H7 (cell line): ENCODE data around the gene RBM33. TPM values are rescaled to one million over a fixed set of nuclear protein-coding genes. Genes with fewer than 3 reads are reported as not detected.
A peak's percentile ranks its signal among the peaks of the same experiment; 100 is the strongest.

ENCODE experiments used
- DNase-seq: peaks from one replicate; pipeline ENCODE4 v3.0.0; 2012
- H3K27me3 ChIP-seq: 2 replicates; pipeline ENCODE4 v1.6.0; 2011; ENCODE audit warnings: mild to moderate bottlenecking, low read length; ENCODE audit not compliant: control insufficient read depth, insufficient read depth
- H3K36me3 ChIP-seq: replicated peaks from 2 replicates; pipeline ENCODE4 v1.5.1; 2011; ENCODE audit warnings: low read length; ENCODE audit not compliant: control insufficient read depth, insufficient read depth
- H3K4me3 ChIP-seq: 2 replicates; pipeline ENCODE4 v1.5.1; 2011; ENCODE audit warnings: low read depth, mild to moderate bottlenecking, control low read depth, low read length, moderate library complexity; ENCODE audit not compliant: insufficient read depth
- total RNA-seq: library from RNA; depleted of rRNA; stranded (reverse); fragments of >200 nt; shearing (Covaris generic); gene quantifications from 2 replicates; pipeline ENCODE4 v1.2.3, GENCODE V29; 2014

Gene RBM33
- total RNA-seq, 1 experiment from 2014 or later, result 15.4 TPM

DNA sequence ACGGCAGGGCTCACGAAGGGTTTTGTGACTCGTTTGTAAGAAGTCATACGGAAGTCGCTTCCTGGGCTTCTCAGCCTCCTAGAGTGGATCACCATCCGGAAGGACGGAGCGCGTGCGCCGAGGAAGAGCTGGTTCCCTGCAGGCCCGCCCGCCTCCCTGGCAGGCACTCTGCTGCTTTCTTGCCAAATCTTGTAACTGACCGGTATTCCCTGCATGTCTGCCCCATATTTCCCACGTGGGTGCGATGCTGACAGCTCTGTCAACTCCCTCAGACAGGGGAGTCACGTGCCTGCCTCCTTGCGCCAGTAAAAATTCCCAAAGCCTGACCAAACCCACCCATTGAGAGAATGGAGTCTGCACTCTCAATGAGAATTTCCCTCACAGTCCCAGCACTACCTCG, 155.1 kb downstream of the RBM33 start:
- Histone ChIP-seq H3K27me3 (peaks cover 62% of the 10 kb centered on the region), H3K4me3 (no peak overlapping the region), H3K36me3 (no peaks in the 10 kb centered on the region)
- DNase-seq, result no peak

DNA sequence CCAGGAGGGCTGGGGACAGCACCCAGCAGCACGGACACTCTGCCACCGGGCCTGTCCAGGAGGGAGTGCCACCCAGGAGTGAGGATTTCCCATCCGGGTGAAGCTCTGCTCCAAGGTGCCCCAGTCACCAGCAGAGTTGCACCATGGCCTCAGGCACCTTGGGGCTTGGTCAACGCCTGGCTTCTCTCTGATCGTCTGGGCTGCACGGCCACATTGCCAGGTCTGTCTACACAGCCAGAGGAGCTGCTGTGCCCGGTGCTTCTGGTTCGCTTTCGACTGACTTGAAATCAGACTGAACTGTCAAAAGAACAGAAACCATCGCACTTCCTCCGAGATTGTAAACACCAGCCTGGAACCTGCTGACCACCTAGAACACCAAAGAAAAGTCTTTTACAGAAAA, 155.8 kb downstream of the RBM33 start:
- no peak for DNase-seq

DNA sequence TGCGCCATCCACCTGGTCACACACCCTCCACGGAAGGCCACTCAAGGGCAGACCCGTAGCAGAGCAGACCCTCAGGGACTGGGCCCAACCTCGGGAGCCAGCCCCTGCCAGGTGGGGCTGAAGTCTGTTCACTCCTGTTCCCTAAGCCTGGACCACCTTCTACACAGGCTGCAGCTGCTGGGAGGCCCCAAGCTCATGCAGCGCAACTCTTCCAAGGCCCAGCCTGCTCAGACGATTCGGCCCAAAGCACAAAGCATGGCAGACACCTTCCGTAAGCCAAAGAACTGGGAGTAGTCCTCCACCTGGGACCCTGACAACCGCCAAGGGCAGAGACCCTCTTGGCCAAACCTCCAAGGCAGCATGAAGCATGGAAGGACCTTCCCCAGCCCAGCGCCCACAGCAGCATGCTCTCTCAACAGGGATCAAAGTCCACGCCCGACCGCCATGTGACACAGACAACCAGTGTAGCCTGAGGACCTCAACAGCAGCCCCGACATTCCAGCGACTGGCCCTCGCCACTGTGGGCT, 156.3 kb downstream of the RBM33 start:
- no peak overlapping the region for H3K4me3 ChIP-seq
- DNase-seq, result no peak
- H3K36me3 ChIP-seq, result no peaks in the 10 kb centered on the region
- peaks cover 69% of the 10 kb centered on the region for H3K27me3 ChIP-seq

More for the DNA sequence above, 155.8 kb downstream of the RBM33 start:
- no peak overlapping the region for H3K4me3 ChIP-seq
- peaks cover 64% of the 10 kb centered on the region for H3K27me3 ChIP-seq
- H3K36me3 ChIP-seq, result no peaks in the 10 kb centered on the region

DNA sequence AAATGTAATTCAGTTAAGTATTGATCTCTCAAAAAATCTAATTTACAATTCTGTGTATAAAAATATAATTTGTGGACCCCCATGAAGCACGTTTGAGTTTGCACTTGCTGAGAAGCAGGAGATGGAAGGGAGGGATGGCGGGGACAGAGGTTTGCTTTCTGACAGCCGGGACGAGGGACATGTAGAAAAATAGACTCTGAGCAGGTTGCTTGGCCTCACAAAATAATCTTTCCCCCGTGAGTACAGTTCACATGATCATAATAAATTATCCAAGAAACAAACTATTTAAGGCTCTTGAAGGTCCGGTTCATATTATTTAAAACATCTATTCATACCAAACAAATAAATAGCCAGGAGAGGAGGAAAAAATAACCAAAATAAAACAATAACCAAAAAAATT, 157.8 kb downstream of the RBM33 start:
- Histone ChIP-seq H3K4me3 (no peak overlapping the region; the same call in 1 of the 2 replicates), H3K36me3 (no peaks in the 10 kb centered on the region), H3K27me3 (peaks cover 79% of the 10 kb centered on the region)
- DNase-seq, result no peak

DNA sequence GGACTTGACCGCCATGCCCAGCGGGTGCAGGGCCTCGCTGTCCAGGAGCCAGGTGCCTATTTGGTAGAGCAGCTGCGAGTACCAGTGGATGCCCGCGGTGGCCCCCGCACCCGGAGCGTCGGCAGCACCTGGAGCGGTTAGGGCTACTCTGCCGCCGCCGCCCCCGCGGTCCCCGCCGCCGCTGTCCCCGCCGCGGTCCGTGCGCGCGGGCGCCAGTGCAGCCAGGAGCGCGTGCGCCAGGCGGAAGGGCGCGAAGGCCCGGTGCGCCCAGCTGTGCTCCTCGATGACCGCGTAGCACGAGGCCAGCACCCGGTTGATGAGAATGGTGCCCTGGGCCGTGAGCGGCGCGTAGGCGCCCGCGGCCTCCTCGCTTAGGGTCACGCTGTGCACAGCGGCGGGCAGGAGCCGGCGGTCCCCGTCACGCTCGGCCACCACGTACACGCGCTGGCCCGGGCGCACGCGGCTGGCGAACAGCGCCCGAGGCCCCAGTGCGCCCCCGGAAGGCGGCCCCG, 158.5 kb downstream of the RBM33 start:
- H3K27me3 ChIP-seq, result peaks cover 79% of the 10 kb centered on the region
- DNase-seq, result peak; percentile 79
- peak overlapping the region; percentile 42 for H3K4me3 ChIP-seq
- H3K36me3 ChIP-seq, result no peaks in the 10 kb centered on the region

DNA sequence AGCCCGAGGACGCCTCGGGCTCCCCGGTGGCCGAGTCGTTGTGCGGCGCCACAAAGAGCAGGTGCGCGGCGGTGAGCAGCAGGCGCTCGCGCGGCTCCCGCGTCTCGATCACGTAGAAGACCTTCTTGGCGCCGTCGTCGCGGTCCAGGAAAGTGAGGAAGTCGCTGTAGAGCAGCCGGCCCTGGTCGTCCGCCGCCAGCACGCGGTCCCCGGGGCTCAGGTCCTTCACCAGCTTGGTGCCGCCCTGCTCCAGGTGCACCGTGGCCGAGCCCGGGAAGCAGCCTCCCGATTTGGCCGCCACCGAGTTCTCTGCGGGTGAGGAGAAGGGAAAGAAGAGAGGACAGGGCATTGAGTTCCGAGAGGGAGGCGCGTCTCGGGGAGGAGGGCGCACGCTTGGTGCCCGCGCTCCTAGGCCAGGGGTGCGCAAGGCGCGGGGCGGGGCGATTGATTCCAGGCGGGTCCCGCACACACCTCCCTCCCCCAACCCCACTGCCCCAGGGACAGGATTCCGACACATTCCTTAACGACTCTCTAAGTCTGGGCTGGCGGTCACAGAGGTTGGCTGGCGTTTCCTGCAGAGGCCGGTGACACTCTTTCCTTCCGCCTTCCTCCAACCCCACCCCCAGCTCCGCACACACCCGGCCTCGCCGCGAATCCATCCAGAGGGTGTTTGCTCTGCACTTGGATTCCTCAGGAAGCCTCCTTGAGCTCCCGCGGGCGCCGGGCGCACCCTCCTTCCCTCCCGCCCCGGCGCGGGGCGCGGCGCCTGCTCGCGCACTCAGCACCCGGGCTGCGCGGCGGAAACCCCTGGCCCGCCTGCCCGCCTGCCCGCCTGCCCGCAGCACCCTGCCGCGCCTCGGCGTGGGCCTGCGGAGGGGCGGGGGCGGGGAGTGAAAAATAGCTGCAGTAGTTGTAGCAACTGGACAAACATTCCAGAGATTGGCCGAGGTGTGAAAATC, 159.2 kb downstream of the RBM33 start:
- Histone ChIP-seq H3K36me3 (no peaks in the 10 kb centered on the region), H3K27me3 (peaks cover 85% of the 10 kb centered on the region)
- DNase-seq, result peak; percentile 85

DNA sequence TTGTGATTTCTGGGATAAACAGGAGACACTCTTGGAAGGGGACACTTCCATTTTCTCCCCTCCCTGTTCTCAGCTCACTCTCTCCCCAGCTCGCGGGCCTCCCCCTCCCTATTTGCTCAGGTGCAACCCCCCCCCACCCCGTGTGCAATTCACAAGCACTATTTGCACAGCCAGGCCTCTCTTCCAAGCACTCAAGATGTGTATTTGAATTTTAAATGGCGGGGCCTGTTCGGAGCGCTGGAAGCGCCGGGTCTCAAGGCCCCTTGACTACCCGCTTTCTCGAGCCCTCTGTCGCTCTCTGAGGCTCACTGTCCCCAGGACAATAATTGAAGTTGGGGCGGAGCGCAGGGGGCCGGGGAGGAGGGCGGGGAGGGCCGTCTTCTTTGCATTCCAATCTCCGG, 160.0 kb downstream of the RBM33 start:
- H3K27me3 ChIP-seq, result peaks cover 88% of the 10 kb centered on the region
- DNase-seq, result peak; percentile 87
- peak overlapping the region; percentile 30 for H3K4me3 ChIP-seq
- no peaks in the 10 kb centered on the region for H3K36me3 ChIP-seq

More for the DNA sequence above, 159.2 kb downstream of the RBM33 start:
- peak overlapping the region; percentile 42 for H3K4me3 ChIP-seq

DNA sequence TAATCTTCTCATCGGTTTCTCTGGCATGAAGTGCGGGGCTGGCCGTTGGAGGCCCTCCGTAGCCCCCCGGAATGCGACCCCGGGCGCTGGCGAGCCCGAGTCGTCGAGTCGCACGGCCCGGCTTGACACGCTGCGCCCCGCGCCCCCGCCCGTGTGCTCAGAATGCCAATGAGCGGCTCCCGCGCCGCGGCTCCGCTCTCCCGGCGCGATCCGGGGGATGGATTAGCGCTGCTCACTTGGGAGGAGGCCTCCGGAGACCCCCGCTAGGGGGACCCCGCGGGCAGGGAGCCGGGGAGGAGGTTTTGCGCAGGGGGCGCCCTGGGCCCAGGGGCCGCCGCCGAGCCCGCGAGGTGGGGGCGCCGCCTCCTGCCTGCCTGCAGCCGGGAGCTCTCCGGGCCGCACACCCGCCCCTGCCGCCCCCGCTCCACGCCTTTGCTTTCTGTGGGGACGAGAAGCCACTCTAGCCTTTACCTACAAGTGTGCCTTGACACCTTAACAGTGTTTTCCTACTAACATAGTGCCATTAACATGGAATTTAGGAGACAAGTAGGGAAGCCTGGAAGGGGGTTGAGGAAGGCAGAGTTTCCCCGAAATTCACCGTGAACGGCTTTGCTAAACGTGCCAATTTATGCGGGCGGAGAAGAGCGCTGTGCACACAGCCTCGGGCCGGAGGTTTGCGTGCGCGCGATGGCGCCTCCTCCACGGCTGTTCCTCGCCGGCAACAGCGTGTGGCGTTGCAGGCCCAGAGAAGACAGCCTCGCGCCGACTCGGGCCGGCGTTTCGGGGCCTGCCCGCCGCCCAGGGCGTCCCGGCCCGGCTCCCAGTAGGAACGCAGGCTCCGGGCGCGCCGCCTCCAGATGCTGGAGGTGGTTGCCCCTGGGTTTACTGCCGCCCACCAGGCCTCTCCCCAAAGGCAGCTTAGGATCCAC, 160.7 kb downstream of the RBM33 start:
- peak overlapping the region; percentile 30 for H3K4me3 ChIP-seq
- peak; percentile 98 for DNase-seq
- no peaks in the 10 kb centered on the region for H3K36me3 ChIP-seq
- H3K27me3 ChIP-seq, result peaks cover 88% of the 10 kb centered on the region

DNA sequence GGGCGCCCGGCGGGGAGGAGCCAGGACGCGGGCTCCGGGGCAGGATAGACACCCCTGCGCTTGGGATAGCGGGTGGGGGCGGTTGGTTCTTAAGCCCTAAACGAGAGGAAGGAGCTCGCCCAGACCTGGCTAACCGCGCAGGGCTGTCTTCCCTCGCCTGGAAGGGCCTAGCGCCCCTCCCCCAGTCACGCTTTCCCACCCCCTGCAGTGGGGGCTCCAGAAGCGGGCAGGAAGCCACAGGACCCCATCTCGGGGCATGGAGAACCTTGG, 161.3 kb downstream of the RBM33 start:
- no peaks in the 10 kb centered on the region for H3K36me3 ChIP-seq

DNA sequence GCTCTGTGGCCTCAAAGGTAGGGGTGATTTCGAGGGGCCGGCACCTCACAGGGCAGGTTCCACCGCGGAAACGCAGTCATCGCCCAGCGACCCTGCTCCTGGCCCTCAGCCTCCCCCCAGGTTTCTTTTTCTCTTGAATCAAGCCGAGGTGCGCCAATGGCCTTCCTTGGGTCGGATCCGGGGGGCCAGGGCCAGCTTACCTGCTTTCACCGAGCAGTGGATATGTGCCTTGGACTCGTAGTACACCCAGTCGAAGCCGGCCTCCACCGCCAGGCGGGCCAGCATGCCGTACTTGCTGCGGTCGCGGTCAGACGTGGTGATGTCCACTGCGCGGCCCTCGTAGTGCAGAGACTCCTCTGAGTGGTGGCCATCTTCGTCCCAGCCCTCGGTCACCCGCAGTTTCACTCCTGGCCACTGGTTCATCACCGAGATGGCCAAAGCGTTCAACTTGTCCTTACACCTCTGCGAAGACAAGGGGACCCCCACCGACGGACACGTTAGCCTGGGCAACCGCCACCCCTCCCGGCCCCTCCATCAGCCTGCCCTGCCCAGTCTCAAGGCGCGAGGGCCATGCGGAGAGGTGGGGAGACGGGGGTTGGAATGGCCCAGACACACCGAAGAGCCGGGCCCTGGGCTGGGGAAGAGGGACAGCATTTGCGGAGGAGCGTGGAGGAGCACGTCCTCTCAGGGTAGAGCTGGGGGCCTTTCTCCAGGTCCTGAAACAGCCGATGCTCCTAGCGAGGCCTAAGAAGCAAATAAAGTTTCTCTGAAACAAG, 161.8 kb downstream of the RBM33 start:
- Histone ChIP-seq H3K27me3 (peaks cover 88% of the 10 kb centered on the region), H3K36me3 (no peaks in the 10 kb centered on the region), H3K4me3 (peak overlapping the region; percentile 30; the same call in 1 of the 2 replicates)
- DNase-seq, result peak; percentile 74

More for the DNA sequence above, 161.3 kb downstream of the RBM33 start:
- DNase-seq, result no peak
- H3K27me3 ChIP-seq, result peaks cover 88% of the 10 kb centered on the region
- peak overlapping the region; percentile 30 for H3K4me3 ChIP-seq

DNA sequence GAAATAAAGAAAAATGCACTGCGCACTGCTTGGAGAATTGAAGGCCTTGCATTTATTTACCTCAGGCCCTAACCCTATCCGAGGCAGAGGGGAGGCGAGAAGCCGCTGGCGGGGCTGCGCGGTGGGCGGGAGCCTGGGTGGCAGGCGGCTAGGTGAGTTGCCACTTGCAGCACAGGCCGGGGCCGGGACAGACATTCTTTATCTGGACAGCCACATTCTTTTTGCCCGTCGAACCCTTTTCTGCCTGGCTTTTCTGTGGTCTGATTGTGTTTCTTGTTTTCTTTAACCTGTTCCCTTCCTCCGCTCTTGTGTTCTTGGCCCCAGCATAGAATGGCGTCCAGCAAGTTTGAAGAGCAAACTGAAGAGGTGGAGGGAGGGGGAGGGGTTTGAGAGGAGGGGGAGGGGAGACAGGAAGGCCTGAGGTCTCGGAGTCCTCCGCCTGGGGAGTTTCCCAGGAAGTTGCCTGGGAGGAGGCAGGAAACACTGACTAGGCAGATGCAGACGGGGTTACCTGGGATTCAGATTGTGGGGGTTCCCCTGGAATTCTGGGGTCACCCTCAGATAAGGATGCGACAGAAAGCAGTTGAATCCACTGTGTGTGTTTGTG, 162.7 kb downstream of the RBM33 start:
- peaks cover 88% of the 10 kb centered on the region for H3K27me3 ChIP-seq
- DNase-seq, result peak; percentile 89
- H3K36me3 ChIP-seq, result no peaks in the 10 kb centered on the region
- peak overlapping the region; percentile 4; the same call in 1 of the 2 replicates for H3K4me3 ChIP-seq

DNA sequence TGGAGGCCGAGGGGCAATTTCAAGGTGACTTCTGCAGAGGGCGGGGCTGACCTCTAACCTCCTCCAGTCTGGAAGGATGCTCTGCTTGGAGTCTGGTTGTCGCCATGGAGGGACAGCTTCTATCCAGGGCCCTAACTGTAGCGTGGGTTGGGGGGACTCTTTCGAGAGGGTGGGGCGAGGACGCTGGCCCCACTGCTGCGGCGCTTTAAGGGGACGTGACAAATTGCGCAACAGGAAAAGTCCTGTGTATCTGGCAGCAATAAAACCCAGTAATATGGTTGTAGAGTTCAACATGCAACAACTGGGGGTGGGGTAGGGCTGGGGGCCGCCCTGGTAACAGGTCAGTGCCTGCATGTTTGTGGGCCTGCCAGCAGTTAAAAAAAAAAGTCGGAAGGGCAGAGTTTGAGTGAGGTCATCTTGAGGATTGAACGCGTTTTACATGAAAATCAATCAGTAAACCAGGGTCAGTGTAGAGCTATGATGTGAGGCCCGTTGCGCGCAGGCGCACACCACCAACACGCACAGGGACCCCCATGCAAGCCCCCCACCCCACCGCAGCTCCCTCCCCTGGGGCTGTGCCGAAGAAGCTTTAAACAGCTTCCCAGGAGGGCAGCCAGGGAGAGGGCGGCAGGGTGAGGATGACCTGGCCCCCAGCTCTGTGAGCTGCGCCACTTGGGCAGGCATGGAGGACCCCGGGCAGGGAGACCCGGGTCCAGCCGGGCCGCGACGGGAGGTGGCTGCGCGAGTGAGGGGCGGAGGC, 163.5 kb downstream of the RBM33 start:
- H3K27me3 ChIP-seq, result peaks cover 88% of the 10 kb centered on the region
- peak; percentile 60 for DNase-seq
- H3K4me3 ChIP-seq, result peak overlapping the region; percentile 42

More for the DNA sequence above, 163.5 kb downstream of the RBM33 start:
- H3K36me3 ChIP-seq, result no peaks in the 10 kb centered on the region
